HEK293 (cell line): ENCODE measurements around the gene DRAP1.

Experiments
- BCL6B ChIP-seq: fragments of 450-650 bp; formaldehyde crosslinking; IDR thresholded peaks from 2 replicates; pipeline ENCODE4 v1.5.1; 2017; ENCODE audit warnings: missing biosample characterization, missing genetic modification characterization
- KLF1 ChIP-seq: fragments of 450-650 bp; formaldehyde crosslinking; IDR thresholded peaks from 2 replicates; pipeline ENCODE4 v1.5.1; 2016; ENCODE audit warnings: missing biosample characterization, missing genetic modification characterization
- ZNF10 ChIP-seq: fragments of 450-650 bp; formaldehyde crosslinking; IDR thresholded peaks from 2 replicates; pipeline ENCODE4 v1.5.1; 2017; ENCODE audit warnings: missing biosample characterization, missing genetic modification characterization
- ZNF354C ChIP-seq: fragments of 450-650 bp; formaldehyde crosslinking; IDR thresholded peaks from 2 replicates; pipeline ENCODE4 v1.5.1; 2016; ENCODE audit warnings: missing biosample characterization, missing genetic modification characterization, low read depth, borderline replicate concordance
- ZNF416 ChIP-seq: fragments of 450-650 bp; formaldehyde crosslinking; IDR thresholded peaks from 2 replicates; pipeline ENCODE4 v1.5.1; 2016; ENCODE audit warnings: missing biosample characterization, missing genetic modification characterization
- ZNF513 ChIP-seq: fragments of 450-650 bp; IDR thresholded peaks from 2 replicates; pipeline ENCODE4 v1.5.1; 2018; ENCODE audit warnings: missing biosample characterization, missing genetic modification characterization
- ZNF544 ChIP-seq: fragments of 450-650 bp; formaldehyde crosslinking; IDR thresholded peaks from 2 replicates; pipeline ENCODE4 v1.5.0; 2017; ENCODE audit warnings: missing biosample characterization, missing genetic modification characterization
- TF ChIP-seq, protein P1 (sequence below): fragments of 450-650 bp; formaldehyde crosslinking; IDR thresholded peaks from 2 replicates; pipeline ENCODE4 v1.5.1; 2016; ENCODE audit warnings: missing biosample characterization, missing genetic modification characterization

DNA sequence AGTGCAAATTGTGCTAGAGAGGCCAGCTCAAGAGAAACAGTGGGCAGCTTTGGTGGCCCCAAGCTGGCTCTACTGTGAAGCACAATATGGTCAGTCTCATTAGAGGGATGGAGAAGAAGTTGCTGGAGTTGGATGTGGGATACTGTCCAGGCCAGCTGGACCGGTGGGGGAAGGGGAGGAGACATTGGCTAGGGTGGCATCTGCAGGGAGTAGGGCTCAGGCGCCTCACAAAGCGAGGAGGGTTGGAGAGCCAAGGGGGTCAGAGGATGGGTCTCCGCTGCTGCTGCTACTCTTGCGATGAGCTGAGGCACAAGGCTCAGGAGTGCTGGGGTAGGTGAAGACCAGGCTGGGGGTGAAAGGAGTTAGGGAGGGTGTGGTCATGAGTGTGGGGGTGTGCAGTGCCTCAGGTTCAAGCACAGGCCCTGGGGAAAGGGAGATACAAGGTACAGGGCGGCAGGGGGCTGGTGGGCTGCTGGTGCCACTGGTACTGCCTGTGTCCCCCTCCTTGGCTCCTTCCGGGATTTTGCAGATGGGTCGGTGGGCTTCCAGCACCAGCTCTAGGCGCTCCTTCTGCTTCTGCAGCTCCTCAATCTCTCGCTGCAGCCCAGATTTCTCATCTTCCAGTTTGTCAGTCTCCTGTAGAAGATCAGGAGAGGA is 26.4 kb upstream of the DRAP1 start:
- TF ChIP-seq, protein P1, sequence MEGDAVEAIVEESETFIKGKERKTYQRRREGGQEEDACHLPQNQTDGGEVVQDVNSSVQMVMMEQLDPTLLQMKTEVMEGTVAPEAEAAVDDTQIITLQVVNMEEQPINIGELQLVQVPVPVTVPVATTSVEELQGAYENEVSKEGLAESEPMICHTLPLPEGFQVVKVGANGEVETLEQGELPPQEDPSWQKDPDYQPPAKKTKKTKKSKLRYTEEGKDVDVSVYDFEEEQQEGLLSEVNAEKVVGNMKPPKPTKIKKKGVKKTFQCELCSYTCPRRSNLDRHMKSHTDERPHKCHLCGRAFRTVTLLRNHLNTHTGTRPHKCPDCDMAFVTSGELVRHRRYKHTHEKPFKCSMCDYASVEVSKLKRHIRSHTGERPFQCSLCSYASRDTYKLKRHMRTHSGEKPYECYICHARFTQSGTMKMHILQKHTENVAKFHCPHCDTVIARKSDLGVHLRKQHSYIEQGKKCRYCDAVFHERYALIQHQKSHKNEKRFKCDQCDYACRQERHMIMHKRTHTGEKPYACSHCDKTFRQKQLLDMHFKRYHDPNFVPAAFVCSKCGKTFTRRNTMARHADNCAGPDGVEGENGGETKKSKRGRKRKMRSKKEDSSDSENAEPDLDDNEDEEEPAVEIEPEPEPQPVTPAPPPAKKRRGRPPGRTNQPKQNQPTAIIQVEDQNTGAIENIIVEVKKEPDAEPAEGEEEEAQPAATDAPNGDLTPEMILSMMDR (tag by site-specific recombination) = no peak
- no peak for TF ChIP-seq BCL6B (tag by site-specific recombination)
- no peak for TF ChIP-seq ZNF544
- TF ChIP-seq ZNF10 (tag by site-specific recombination) = no peak
- TF ChIP-seq ZNF354C = no peak
- TF ChIP-seq ZNF513 = no peak
- no peak for TF ChIP-seq ZNF416 (tag by site-specific recombination)
- TF ChIP-seq KLF1 (tag by site-specific recombination) = peak; percentile 21; the same call in 1 of the 2 replicates
